ENCODE results near the gene ANGPTL2. TPM values are rescaled to one million over a fixed set of nuclear protein-coding genes. Genes with fewer than 3 reads are reported as not detected.

The ANGPTL2 gene
- polyA plus RNA-seq, 1 of the 3 experiments (the other 2 are of a cell fraction): 12.3 TPM

DNA sequence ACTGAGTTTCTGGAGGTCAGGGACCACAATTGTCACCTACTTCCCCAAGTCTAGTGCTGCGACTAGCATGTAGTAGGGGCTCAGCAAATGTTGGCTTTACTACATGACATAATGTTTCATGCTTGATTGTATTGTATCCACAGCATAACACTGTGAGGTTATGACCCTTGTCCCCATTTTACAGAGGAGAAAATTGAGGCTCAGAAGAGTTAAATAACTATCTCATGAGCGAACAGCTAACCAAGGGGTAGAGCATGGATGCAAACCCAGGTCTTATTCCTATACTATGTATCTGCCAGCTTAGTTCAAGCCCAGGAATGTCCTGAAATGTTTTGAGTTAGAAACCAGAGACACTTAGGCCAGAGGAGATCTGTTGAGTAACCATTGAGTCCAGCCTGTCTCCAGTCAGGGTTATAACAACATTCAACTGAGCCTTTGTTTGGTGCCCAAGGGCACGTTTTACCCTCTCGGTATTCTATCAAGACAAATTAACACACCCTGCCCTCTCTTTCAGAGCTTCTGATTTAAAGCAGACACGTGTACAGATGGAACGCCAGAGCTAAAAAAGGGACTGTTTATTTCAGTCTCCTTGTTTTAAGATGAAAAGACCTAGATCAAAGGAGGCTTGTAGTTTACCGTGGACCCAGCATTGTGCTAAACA lies 16.5 kb downstream of the ANGPTL2 start (continued):
- TF ChIP-seq USF1 (IDR thresholded peaks at IDR 0.05; ENCODE audit: borderline replicate concordance, low read depth) (no peak), USF2 (IDR thresholded peaks at IDR 0.05; ENCODE audit: borderline replicate concordance, low read depth, low read length) (no peak), IRF3 (IDR thresholded peaks at IDR 0.05; ENCODE audit: low read depth, low read length) (no peak), SMC3 (IDR thresholded peaks at IDR 0.05; ENCODE audit: low read depth, low read length) (no peak), GABPA (IDR thresholded peaks at IDR 0.05; ENCODE audit: low read depth) (no peak), GATA2 (CRISPR knock-in tag; IDR thresholded peaks at IDR 0.05) (peak; percentile 24; the same call in 1 of the 2 replicates), TAF1 (IDR thresholded peaks at IDR 0.05; ENCODE audit: borderline replicate concordance, low read depth, low read length) (no peak), TCF12 (IDR thresholded peaks at IDR 0.05) (0 out of 2 replicates have a peak, but pooled peaks have one; percentile 5), EP300 (IDR thresholded peaks at IDR 0.05; ENCODE audit: borderline replicate concordance in 1 of 2, low read depth in 1 of 2, low read length in 1 of 2) (peak in 1 of 2 experiments; percentile 84; a peak in 2 of 4 replicates), MXI1 (IDR thresholded peaks at IDR 0.05; ENCODE audit: low read depth, low read length) (peak; percentile 78), RFX5 (IDR thresholded peaks at IDR 0.05; ENCODE audit: low read length) (no peak), CHD2 (IDR thresholded peaks at IDR 0.05; ENCODE audit: low read length, partially characterized antibody) (no peak), RXRA (IDR thresholded peaks at IDR 0.05; ENCODE audit: borderline replicate concordance, low read depth) (no peak), NFIC (IDR thresholded peaks at IDR 0.05; ENCODE audit: borderline replicate concordance) (no peak), TEAD4 (IDR thresholded peaks at IDR 0.05; ENCODE audit: borderline replicate concordance, insufficient read depth) (no peak), SIN3A (IDR thresholded peaks at IDR 0.05; ENCODE audit: borderline replicate concordance, low read depth, low read length) (no peak)
- TF ChIP-seq, protein P1, sequence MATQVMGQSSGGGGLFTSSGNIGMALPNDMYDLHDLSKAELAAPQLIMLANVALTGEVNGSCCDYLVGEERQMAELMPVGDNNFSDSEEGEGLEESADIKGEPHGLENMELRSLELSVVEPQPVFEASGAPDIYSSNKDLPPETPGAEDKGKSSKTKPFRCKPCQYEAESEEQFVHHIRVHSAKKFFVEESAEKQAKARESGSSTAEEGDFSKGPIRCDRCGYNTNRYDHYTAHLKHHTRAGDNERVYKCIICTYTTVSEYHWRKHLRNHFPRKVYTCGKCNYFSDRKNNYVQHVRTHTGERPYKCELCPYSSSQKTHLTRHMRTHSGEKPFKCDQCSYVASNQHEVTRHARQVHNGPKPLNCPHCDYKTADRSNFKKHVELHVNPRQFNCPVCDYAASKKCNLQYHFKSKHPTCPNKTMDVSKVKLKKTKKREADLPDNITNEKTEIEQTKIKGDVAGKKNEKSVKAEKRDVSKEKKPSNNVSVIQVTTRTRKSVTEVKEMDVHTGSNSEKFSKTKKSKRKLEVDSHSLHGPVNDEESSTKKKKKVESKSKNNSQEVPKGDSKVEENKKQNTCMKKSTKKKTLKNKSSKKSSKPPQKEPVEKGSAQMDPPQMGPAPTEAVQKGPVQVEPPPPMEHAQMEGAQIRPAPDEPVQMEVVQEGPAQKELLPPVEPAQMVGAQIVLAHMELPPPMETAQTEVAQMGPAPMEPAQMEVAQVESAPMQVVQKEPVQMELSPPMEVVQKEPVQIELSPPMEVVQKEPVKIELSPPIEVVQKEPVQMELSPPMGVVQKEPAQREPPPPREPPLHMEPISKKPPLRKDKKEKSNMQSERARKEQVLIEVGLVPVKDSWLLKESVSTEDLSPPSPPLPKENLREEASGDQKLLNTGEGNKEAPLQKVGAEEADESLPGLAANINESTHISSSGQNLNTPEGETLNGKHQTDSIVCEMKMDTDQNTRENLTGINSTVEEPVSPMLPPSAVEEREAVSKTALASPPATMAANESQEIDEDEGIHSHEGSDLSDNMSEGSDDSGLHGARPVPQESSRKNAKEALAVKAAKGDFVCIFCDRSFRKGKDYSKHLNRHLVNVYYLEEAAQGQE (IDR thresholded peaks at IDR 0.05; ENCODE audit: low read depth, low read length): no peak

Data from SK-N-SH (cell line).